NCI-H1694 treated with DMSO at 0.1 percent for 48 hours (cell line): Measurements from ENCODE around the gene PLXND1.
A peak's percentile ranks its signal among the peaks of the same experiment; 100 is the strongest.

Experiments used
- DNase-seq: peaks from one replicate; lab custom pipeline; 2025; lab: John Stamatoyannopoulos, UW

Gene PLXND1

GRCh38 chr3:129600348-129600747, 6.1 kb downstream of the PLXND1 start:
- no peak for DNase-seq

DNA sequence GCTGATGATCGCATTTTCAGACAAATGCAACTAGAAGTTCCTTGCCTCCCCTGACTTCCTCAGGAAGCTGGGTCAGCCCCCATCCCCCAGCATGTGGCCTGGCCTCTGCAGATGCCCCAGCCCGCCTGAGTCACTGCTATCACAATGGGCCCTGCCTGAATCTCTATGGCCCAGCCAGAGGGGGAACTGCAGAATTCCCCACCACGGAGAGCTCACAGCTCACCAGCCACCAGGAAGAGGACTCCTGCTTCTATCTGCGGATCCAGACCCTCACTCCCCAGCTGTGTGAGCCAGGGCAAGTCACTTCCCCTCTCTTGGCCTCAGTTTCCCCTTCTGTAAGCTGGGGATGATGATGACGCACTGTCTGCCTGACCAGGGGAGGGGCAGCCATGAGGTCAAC, 6.9 kb downstream of the PLXND1 start:
- no peak for DNase-seq

- no peak for DNase-seq
Observed at GRCh38 chr3:129599073-129599472, 7.4 kb downstream of the PLXND1 start.

DNA sequence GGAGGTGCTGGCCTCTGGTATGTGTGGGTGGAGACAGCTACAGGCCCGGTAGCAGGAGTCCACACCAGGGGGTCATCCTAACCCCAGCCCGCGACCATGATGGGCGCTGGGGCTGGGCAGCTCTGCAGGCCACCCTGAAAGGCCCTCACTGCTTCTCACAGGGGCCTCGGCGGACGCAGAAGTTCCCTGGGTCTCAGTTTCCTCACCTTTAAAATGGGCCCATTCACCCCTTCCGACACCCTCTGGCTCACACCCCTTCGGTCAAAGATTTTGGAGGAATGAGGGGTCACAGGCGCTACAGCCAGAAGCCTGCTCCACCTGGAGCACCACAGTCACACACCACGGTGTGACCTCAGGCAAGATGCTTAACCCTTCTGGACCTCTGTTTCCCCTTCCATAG, 8.0 kb downstream of the PLXND1 start:
- DNase-seq, result no peak

DNA sequence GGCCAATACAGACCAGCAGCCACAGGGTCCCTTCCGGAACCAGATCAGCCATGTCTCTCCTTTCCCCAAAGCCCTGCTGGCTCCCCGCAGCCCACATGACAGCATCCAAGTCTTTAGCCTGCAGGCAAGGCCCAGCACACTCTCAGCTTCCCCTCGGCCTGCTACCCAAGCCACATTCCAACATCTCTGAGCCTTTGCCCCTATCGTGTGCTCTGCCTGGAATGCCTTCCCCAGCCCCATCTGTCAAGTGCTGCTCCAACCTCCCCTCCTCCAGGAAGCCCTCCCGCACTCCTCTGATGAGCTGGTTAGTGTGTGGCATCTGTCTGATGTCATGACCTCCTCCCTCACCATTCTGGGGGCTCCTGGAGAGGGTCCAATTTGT, 8.5 kb downstream of the PLXND1 start:
- DNase-seq, result no peak

DNA sequence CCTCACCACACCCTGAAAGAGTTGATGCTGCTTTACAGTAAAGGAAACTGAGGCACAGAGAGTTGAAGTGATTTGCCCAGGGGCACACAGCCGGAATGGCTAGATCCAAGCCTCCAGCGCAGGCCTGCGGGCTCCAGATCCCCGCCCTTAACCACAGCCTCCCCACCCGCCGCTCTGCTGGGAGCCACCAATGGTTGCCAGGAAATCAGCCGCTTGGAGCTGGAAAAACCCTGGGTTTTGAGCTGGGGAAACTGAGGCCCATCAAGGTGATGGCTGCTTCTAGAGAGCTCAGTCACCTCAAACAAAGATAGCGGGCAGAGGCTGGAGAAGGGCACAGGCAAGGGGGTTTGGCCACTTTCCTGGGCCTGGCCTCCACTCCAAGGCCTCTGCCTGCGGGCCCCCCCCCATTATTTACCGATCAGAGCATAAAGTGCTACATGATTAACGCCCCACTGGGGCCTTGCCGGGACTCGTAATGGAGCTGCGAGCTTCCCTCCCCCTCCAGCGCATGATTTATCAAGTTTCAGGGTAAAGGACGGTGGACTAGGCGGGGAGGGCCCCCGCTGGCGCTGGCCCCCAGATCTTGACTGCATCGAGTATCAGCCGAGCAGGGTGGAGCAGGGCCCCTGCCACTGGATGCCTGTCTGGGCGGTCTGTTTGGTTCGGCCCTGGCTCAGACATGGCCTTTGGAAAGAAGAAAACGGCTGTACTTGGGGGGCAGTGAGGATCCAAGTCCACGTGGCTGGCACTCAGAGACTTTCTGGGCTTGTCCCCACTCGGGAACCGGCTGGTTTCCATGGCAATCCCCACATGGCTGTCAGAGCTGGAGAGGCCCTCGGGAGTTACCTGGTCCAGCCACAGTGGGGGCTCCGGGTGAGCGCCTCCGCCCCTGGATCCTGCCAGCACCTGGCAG, 9.1 kb downstream of the PLXND1 start:
- no peak for DNase-seq

- DNase-seq, result peak; percentile 32
Observed at GRCh38 chr3:129596194-129597086, 10.0 kb downstream of the PLXND1 start.

GRCh38 chr3:129595544-129596193, 10.8 kb downstream of the PLXND1 start:
- DNase-seq, result no peak

GRCh38 chr3:129594907-129595390, 11.5 kb downstream of the PLXND1 start:
- no peak for DNase-seq

DNA sequence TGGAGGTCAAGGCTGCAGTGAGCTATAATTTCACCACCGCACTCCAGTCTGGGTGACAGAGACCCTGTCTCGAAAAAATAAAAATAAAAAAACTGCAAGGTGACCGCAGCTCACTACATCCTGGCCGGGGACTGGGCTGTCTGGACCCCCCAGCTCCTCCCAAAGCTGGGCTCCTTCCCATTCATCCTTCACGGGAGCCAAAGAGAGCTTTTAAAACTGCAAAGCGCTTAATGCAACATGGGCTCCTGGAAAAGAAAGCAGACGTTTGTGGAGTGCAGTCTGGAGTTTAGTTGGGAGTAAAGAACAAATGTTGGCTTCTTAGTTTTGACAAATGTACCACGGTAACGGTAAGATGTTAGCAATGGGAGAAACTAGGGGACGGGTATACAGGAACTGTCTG, 12.1 kb downstream of the PLXND1 start:
- DNase-seq, result no peak

GRCh38 chr3:129593595-129594339, 12.7 kb downstream of the PLXND1 start:
- DNase-seq, result peak; percentile 17

DNA sequence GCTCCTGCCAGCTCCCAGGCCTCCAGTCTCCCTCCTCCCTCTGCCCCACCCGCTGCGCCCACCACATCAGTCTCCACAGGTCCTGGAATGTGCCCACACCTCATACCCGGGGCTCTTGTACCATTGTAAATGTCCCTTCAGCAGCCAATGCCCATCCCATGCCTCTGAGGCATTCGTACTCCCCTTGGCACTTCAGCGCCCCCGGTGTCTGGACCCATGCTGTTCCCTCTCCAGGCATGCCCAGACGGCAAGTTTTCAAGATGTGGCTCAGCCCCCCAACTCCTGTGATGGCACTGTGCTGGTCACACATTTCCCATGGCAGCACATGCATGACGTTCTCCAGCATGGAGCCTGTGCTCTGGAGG, 13.3 kb downstream of the PLXND1 start:
- DNase-seq, result no peak

- no peak for DNase-seq
Observed at GRCh38 chr3:129592381-129593131, 13.9 kb downstream of the PLXND1 start.

DNA sequence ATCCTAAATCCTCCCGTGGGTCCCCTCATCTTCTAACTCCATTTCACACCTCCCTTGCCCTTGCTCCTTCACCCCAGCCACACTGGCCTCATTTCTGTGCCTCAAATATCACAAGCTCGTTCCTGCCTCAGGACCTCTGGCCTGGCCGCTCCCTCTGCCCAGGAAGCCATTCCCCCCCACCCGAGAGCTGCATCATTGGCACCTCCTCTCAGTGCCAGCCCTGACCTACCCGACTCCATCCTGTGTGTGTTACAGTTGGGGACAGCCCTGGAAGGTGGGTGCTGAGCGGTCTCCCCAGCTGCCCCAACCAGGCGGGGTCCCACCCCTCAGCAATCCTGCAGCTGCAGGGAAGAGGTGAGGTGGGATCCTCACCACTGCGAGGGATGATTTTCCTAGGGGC, 14.5 kb downstream of the PLXND1 start:
- no peak for DNase-seq

DNA sequence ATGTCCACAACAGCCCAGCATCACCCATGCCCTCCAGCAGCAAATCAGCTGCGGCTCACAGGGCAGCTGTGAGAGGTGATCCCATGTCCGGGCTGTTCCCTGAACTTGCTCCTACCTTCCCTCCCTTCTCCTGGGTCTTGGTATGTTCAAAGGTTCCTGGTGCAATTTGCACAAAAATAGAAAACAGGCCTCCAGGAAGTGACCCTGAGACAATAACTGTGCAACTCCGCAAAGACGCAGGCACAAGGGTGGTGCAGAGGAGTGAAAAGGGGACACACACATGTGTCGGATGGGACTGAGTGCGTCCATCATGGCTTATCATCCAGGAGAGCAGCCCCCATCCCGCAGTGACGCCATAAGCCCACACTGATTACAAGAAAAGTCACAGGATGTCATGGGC, 16.3 kb downstream of the PLXND1 start:
- no peak for DNase-seq

DNA sequence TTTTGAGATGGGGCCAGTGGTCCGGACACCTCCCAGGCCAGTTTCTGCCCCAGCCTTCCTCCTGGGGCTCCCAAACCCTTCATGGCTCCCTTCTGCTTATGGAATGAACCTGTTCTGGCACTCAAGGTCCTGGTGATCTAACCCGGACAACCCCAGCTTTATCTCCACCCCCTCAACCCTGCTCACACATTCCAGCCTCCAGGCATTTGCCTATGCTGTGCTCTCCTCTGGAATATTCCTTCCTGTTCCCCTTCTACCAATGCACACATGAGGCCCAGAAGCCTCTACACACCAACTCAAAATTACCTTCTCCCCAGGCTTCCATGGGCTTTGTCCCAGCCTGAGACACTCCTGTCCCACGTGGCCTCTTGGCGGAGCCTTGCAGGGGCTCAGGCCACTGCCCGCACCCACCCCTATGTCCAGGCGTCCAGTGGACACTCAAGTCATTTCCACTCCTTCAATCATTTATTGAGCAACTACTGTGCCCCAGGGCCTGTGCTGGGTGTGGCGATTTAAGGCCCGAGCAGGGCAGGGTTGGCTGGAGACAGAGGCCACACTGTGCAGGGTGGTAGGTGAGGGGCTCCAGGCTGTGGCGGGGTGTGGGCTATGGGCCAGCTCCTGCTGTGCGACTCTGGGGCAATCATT, 18.8 kb downstream of the PLXND1 start:
- no peak for DNase-seq

GRCh38 chr3:129586746-129587430, 19.6 kb downstream of the PLXND1 start:
- no peak for DNase-seq

GRCh38 chr3:129585949-129586657, 20.4 kb downstream of the PLXND1 start:
- no peak for DNase-seq

- no peak for DNase-seq
Observed at GRCh38 chr3:129584631-129585030, 21.8 kb downstream of the PLXND1 start.
